RWPE2 (cell line): ENCODE measurements around the gene KLHL28.
"Not testable (repeated sequence)": the region's sequence is repeated elsewhere in the genome, so short reads cannot be mapped to it uniquely, and the experiment has no call there.

Experiments
- ATAC-seq: fragments of 200-7000 bp; cut with Tn5 transposase; 3 replicates; pipeline ENCODE4 v1.9.1; 2021; ENCODE audit warnings: low read depth
- DNase-seq: peaks from one replicate; pipeline ENCODE4 v3.0.0-alpha.2; 2020; ENCODE audit warnings: low spot score
- H3K27ac ChIP-seq: fragments of 450-650 bp; 2 replicates; pipeline ENCODE4 v1.5.1; 2017; ENCODE audit warnings: mild to moderate bottlenecking; ENCODE audit not compliant: poor library complexity, severe bottlenecking
- H3K27me3 ChIP-seq: fragments of 250-450 bp; sonication (Bioruptor Pico); 2 replicates; pipeline ENCODE4 v1.5.1; 2021; ENCODE audit warnings: mild to moderate bottlenecking, moderate library complexity; ENCODE audit not compliant: insufficient read depth, poor library complexity, severe bottlenecking
- H3K36me3 ChIP-seq: fragments of 250-450 bp; sonication (Bioruptor Pico); 2 replicates; pipeline ENCODE4 v1.5.1; 2020; ENCODE audit warnings: low read depth, mild to moderate bottlenecking, moderate library complexity
- H3K4me1 ChIP-seq: fragments of 250-450 bp; sonication (Bioruptor Pico); 2 replicates; pipeline ENCODE4 v1.5.1; 2021; ENCODE audit warnings: mild to moderate bottlenecking, moderate library complexity; ENCODE audit not compliant: insufficient read depth, poor library complexity, severe bottlenecking
- H3K4me3 ChIP-seq: fragments of 250-450 bp; sonication (Bioruptor Pico); 2 replicates; pipeline ENCODE4 v1.5.1; 2021; ENCODE audit warnings: mild to moderate bottlenecking, moderate library complexity; ENCODE audit not compliant: severe bottlenecking
- H3K9me3 ChIP-seq: fragments of 250-450 bp; sonication (Bioruptor Pico); 2 replicates; pipeline ENCODE4 v1.5.1; 2021; ENCODE audit warnings: mild to moderate bottlenecking, moderate library complexity; ENCODE audit not compliant: severe bottlenecking
- TF ChIP-seq, protein P1 (sequence below): fragments of 450-650 bp; IDR thresholded peaks from one replicate; pipeline ENCODE4 v1.5.1; 2017; ENCODE audit warnings: mild to moderate bottlenecking, moderate library complexity; ENCODE audit not compliant: poor library complexity, severe bottlenecking

KLHL28 gene

DNA sequence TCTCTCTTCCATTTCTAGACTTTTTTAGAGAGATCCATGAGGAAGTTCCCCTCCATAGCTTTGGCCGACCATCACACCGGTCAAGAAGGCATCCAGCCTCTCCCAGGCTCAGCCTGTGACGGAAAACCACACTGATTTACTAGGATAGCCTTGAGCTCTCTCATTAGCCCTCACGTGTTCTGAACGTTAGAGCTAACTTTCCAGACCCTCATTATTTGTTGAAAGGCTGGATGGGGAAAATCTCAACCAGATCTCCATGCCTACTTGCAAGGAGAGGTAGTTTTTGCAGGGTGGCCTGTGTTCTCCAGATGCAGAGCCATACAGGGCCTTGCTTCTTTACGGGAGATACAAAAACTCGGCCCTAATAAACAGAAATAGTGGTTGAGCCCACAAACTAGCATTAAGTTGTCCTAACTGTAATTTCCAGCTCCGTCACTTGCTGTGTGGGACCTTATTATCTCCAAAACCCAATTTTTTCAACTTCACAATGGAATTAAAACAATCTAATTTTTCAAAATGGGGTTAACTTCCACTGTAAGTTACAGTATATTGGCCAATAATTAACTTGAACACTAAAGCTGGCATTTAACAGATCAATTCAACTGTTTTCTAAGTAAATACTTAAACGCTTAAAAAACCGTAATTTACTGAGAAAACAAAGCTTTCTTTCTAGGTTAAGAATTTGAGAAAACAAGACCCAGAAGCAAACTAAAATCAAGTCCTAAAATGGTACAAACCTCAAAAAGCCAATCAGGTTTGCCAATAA is 65.3 kb downstream of the KLHL28 start:
- Histone ChIP-seq H3K9me3 (no peaks in the 10 kb centered on the region), H3K4me3 (peak overlapping the region; percentile 91), H3K4me1 (peaks cover 18% of the 10 kb centered on the region), H3K27me3 (no peaks in the 10 kb centered on the region), H3K36me3 (no peaks in the 10 kb centered on the region), H3K27ac (peak overlapping the region; percentile 71)
- no peak for DNase-seq
- TF ChIP-seq, protein P1, sequence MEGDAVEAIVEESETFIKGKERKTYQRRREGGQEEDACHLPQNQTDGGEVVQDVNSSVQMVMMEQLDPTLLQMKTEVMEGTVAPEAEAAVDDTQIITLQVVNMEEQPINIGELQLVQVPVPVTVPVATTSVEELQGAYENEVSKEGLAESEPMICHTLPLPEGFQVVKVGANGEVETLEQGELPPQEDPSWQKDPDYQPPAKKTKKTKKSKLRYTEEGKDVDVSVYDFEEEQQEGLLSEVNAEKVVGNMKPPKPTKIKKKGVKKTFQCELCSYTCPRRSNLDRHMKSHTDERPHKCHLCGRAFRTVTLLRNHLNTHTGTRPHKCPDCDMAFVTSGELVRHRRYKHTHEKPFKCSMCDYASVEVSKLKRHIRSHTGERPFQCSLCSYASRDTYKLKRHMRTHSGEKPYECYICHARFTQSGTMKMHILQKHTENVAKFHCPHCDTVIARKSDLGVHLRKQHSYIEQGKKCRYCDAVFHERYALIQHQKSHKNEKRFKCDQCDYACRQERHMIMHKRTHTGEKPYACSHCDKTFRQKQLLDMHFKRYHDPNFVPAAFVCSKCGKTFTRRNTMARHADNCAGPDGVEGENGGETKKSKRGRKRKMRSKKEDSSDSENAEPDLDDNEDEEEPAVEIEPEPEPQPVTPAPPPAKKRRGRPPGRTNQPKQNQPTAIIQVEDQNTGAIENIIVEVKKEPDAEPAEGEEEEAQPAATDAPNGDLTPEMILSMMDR, result no peak
- ATAC-seq, result no peak

GRCh38 chr14:44895716-44896115 is 66.0 kb downstream of the KLHL28 start:
- Histone ChIP-seq H3K36me3 (no peaks in the 10 kb centered on the region), H3K9me3 (no peaks in the 10 kb centered on the region), H3K27me3 (peaks cover 1% of the 10 kb centered on the region), H3K27ac (peak overlapping the region; percentile 71), H3K4me3 (no peak overlapping the region), H3K4me1 (peaks cover 18% of the 10 kb centered on the region)
- DNase-seq (no peak), ATAC-seq (peak; percentile 16; the same call in 1 of the 3 replicates)
- TF ChIP-seq, protein P1, result no peak

DNA sequence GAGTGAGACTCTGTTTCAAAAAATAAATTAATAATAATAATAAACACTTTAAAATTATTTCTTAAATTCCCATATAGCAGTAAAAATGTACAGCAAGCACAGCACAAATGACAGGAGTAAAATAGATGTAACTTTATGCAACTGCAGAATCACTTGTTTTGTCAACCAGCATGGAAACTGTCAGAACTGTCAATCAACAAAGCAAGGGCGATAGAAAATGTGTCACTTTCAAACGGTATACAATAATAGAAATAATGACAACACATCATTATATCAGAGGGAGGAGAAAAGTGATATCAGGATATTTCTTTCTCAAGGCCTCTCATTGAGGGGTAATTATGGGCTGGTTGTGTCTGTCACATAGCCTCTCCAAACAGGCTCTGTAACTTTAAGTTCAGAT is 68.2 kb downstream of the KLHL28 start:
- Histone ChIP-seq H3K4me1 (peaks cover 14% of the 10 kb centered on the region), H3K36me3 (no peaks in the 10 kb centered on the region), H3K4me3 (no peak overlapping the region), H3K9me3 (no peaks in the 10 kb centered on the region), H3K27ac (no peak overlapping the region), H3K27me3 (peaks cover 2% of the 10 kb centered on the region)
- ATAC-seq, result no peak
- TF ChIP-seq, protein P1, result no peak
- no peak for DNase-seq

GRCh38 chr14:44891726-44892372 is 69.9 kb downstream of the KLHL28 start:
- H3K9me3 ChIP-seq, H3K36me3 ChIP-seq, ATAC-seq, DNase-seq, H3K27ac ChIP-seq, H3K4me1 ChIP-seq, H3K27me3 ChIP-seq, H3K4me3 ChIP-seq: not testable (repeated sequence)

- no peak for ATAC-seq
- no peak for DNase-seq
Measured at GRCh38 chr14:44889595-44890471, 71.9 kb downstream of the KLHL28 start.

More at GRCh38 chr14:44889595-44890471, 71.9 kb downstream of the KLHL28 start:
- Histone ChIP-seq H3K9me3 (no peaks in the 10 kb centered on the region), H3K4me1 (no peaks in the 10 kb centered on the region), H3K36me3 (no peaks in the 10 kb centered on the region), H3K27ac (no peak overlapping the region), H3K27me3 (peaks cover 2% of the 10 kb centered on the region), H3K4me3 (no peak overlapping the region)
- TF ChIP-seq, protein P1, result no peak
